ENCODE results near the gene LAMA4.
A peak's percentile ranks its signal among the peaks of the same experiment; 100 is the strongest.
"Not testable (repeated sequence)": the region's sequence is repeated elsewhere in the genome, so short reads cannot be mapped to it uniquely, and the experiment has no call there.

LAMA4 gene

DNA sequence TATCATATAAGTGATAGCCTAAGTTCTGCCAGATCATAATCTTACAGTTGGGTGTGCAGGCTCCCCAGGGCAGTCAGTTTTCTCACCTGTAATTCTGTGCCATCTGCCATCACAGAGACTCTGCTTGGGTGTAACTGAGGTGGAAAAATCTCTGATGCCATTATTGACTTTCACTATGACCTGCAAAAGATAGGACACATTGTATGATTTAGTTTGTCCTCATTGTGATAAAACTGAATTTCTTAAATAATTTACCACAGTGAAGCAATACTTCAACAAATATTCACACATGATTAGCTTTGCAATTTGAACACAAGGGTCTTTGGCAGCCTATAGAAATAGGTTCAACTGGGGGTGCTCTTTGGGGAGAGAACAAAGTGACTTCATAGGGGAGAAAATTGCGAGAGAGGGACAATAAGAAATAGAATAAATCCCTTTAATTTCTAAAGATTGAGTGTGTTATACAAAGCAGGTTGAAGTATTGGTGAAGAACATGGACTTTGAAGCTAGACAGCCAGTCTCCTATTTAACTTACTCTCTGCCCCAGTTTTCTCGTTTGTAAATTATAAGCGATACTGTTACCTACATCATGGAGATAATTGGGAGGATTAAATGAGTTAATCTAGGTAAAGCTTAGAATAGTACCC, 139.7 kb downstream of the LAMA4 start:
- H3K27me3 ChIP-seq (ENCODE audit: control insufficient read depth, insufficient read depth, low read length) = no peaks in the 10 kb centered on the region
- H3K9me3 ChIP-seq (ENCODE audit: control insufficient read depth, insufficient read depth, low read length) = no peaks in the 10 kb centered on the region
- no peak overlapping the region for H3K9ac ChIP-seq (ENCODE audit: low read depth, low read length)
- no peak overlapping the region for H3K4me3 ChIP-seq (ENCODE audit: low read depth, low read length)
- H3K4me1 ChIP-seq (ENCODE audit: control insufficient read depth, insufficient read depth, low read length) = no peaks in the 10 kb centered on the region
- H3K27ac ChIP-seq (ENCODE audit: low read depth, low read length) = no peak overlapping the region
- no peaks in the 10 kb centered on the region for H3K36me3 ChIP-seq (ENCODE audit: control insufficient read depth, insufficient read depth, low read length)

DNA sequence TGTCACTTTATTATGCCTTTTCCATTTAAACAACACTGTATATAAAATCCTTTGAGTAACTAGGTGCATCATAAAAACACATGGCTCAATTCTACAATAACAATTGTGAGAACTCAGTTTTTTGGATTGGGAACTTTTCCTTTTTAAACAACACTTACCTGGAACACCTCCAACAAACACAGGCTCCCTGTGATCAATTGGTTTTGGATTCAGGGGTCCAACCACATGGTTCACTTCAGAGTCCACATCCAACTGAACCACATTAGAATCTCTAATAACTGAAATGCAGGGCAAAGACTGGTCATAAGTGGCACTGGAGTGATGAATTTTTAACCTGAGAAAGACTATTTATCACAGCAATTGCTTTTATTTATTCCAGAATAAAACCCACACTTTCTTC, 140.4 kb downstream of the LAMA4 start:
- H3K27ac ChIP-seq (ENCODE audit: low read depth, low read length) = no peak overlapping the region
- no peaks in the 10 kb centered on the region for H3K9me3 ChIP-seq (ENCODE audit: control insufficient read depth, insufficient read depth, low read length)
- no peak overlapping the region for H3K4me3 ChIP-seq (ENCODE audit: low read depth, low read length)
- H3K36me3 ChIP-seq (ENCODE audit: control insufficient read depth, insufficient read depth, low read length) = no peaks in the 10 kb centered on the region
- H3K9ac ChIP-seq (ENCODE audit: low read depth, low read length) = no peak overlapping the region
- no peaks in the 10 kb centered on the region for H3K4me1 ChIP-seq (ENCODE audit: control insufficient read depth, insufficient read depth, low read length)
- no peaks in the 10 kb centered on the region for H3K27me3 ChIP-seq (ENCODE audit: control insufficient read depth, insufficient read depth, low read length)

DNA sequence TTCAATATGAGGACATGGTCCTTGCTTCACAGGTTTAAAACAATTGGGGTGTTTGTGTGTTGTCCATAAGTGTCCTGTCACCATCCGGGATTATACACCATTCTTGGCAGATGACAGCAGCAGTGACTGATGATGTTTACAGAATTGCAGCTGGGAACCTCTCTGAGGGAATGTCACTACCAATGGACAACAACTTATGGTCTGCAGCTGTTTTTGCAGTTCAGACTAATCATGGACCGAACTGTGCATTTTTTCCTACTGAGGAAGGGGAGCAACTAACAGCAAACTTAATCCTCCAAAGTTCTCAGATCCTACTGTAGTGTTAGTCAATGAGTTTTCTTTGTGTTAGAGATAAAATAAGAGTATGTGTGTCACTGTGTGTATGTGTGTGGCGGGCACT, 140.9 kb downstream of the LAMA4 start:
- no peak overlapping the region for H3K27ac ChIP-seq (ENCODE audit: low read depth, low read length)
- H3K4me1 ChIP-seq (ENCODE audit: control insufficient read depth, insufficient read depth, low read length) = no peaks in the 10 kb centered on the region
- no peaks in the 10 kb centered on the region for H3K36me3 ChIP-seq (ENCODE audit: control insufficient read depth, insufficient read depth, low read length)
- no peaks in the 10 kb centered on the region for H3K27me3 ChIP-seq (ENCODE audit: control insufficient read depth, insufficient read depth, low read length)
- no peak overlapping the region for H3K4me3 ChIP-seq (ENCODE audit: low read depth, low read length)
- H3K9ac ChIP-seq (ENCODE audit: low read depth, low read length) = no peak overlapping the region
- no peaks in the 10 kb centered on the region for H3K9me3 ChIP-seq (ENCODE audit: control insufficient read depth, insufficient read depth, low read length)

DNA sequence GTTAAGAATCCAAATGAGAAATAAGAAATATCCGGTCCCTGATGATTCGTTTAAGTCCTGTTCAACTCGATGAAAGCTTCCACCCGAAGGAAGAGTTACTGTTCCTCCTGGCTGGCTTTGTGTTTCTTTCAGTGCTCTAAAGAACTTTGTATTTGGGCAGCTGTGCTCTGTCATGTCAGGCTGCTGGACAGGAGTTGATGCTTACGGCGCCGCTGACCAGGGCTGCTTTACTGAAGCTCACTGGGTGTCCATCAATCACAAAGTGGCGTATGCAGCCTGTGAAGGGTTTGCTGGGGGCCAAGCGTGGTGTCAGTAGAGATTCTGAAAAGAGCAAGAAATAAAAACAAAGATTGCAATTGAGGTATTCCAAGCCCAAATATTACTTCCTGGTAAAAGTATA, 145.1 kb downstream of the LAMA4 start:
- Histone ChIP-seq H3K9me3 (ENCODE audit: control insufficient read depth, insufficient read depth, low read length) (no peaks in the 10 kb centered on the region), H3K27me3 (ENCODE audit: control insufficient read depth, insufficient read depth, low read length) (no peaks in the 10 kb centered on the region), H3K4me1 (ENCODE audit: control insufficient read depth, insufficient read depth, low read length) (no peaks in the 10 kb centered on the region), H3K36me3 (ENCODE audit: control insufficient read depth, insufficient read depth, low read length) (no peaks in the 10 kb centered on the region), H3K4me3 (ENCODE audit: low read depth, low read length) (no peak overlapping the region), H3K9ac (ENCODE audit: low read depth, low read length) (no peak overlapping the region), H3K27ac (ENCODE audit: low read depth, low read length) (no peak overlapping the region)

DNA sequence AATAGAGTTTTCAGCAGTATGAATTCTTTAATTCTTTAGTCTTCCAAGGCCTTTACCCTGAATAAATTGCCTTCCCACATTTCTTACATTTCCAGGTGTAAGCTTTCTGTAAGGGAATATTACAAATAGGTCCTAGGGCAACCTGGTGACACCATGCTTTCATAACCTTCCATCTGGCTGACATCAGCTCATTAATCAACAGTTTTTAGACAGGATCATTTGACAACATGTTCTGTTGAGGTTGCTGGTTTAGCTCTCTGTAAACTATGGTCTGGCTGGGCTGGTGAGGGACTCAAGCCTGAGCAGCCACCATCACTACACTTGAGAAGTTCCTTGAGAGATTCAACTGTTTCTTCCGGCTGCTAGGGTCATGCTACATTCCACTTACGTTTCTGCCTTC, 147.8 kb downstream of the LAMA4 start:
- H3K27me3 ChIP-seq (ENCODE audit: control insufficient read depth, insufficient read depth, low read length) = no peaks in the 10 kb centered on the region
- H3K9ac ChIP-seq (ENCODE audit: low read depth, low read length) = no peak overlapping the region
- H3K9me3 ChIP-seq (ENCODE audit: control insufficient read depth, insufficient read depth, low read length) = no peaks in the 10 kb centered on the region
- no peak overlapping the region for H3K4me3 ChIP-seq (ENCODE audit: low read depth, low read length)
- H3K4me1 ChIP-seq (ENCODE audit: control insufficient read depth, insufficient read depth, low read length) = no peaks in the 10 kb centered on the region
- no peaks in the 10 kb centered on the region for H3K36me3 ChIP-seq (ENCODE audit: control insufficient read depth, insufficient read depth, low read length)
- H3K27ac ChIP-seq (ENCODE audit: low read depth, low read length) = no peak overlapping the region

DNA sequence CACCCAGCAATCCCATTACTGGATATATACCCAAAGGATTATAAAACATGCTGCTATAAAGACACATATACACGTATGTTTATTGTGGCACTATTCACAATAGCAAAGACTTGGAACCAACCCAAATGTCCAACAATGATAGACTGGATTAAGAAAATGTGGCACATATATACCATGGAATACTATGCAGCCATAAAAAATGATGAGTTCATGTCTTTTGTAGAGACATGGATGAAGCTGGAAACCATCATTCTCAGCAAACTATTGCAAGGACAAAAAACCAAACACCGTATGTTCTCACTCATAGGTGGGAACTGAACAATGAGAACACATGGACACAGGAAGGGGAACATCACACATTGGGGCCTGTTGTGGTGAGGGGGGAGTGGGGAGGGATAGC, 148.3 kb downstream of the LAMA4 start:
- not testable (repeated sequence) for H3K4me1 ChIP-seq (ENCODE audit: control insufficient read depth, insufficient read depth, low read length); H3K4me3 ChIP-seq (ENCODE audit: low read depth, low read length); H3K36me3 ChIP-seq (ENCODE audit: control insufficient read depth, insufficient read depth, low read length); H3K9ac ChIP-seq (ENCODE audit: low read depth, low read length); H3K9me3 ChIP-seq (ENCODE audit: control insufficient read depth, insufficient read depth, low read length); H3K27ac ChIP-seq (ENCODE audit: low read depth, low read length); H3K27me3 ChIP-seq (ENCODE audit: control insufficient read depth, insufficient read depth, low read length)

DNA sequence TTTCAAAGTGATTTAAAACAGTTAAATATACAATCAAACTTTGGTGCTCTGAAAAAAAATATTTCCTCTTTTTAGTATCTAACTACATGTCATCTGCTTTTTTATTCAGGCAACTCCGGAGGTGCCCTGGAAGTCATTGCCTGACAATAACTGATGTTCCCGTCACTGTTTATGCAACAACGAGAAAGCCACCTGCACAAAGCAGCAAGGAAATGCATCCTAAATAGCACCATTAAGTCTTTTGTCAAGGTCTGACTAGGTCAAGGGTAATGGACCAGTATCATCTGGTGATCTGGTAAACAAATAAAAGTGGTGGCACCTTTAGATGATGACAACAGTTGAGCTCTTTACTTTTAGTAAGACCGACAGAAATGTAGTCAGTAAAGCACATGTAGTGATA, 153.8 kb downstream of the LAMA4 start:
- Histone ChIP-seq H3K27me3 (ENCODE audit: control insufficient read depth, insufficient read depth, low read length) (no peaks in the 10 kb centered on the region), H3K4me3 (ENCODE audit: low read depth, low read length) (peak overlapping the region; percentile 9; the same call in 1 of the 2 replicates), H3K9ac (ENCODE audit: low read depth, low read length) (no peak overlapping the region), H3K36me3 (ENCODE audit: control insufficient read depth, insufficient read depth, low read length) (no peaks in the 10 kb centered on the region), H3K9me3 (ENCODE audit: control insufficient read depth, insufficient read depth, low read length) (no peaks in the 10 kb centered on the region), H3K4me1 (ENCODE audit: control insufficient read depth, insufficient read depth, low read length) (peaks cover 20% of the 10 kb centered on the region), H3K27ac (ENCODE audit: low read depth, low read length) (peak overlapping the region; percentile 1)

DNA sequence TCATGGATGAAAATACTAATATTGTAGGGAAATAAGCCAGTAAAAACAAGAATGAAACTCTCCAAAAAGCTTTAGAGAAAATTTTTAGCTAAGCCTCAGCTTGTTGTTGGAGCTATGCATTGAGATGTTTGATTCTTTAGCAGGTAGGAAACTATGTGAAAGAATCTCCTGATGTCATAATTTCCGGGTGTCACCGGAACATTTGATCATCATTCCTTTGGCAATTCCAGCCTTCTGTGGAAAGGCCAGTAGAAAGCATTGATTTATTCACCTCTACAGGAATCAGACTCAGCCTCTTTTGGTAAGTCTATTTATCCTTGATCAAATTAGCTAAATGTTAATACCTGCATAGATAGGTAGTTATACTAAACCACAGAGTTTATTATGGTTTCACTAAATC, 157.5 kb downstream of the LAMA4 start:
- H3K9ac ChIP-seq (ENCODE audit: low read depth, low read length) = no peak overlapping the region
- H3K27ac ChIP-seq (ENCODE audit: low read depth, low read length) = no peak overlapping the region
- H3K27me3 ChIP-seq (ENCODE audit: control insufficient read depth, insufficient read depth, low read length) = no peaks in the 10 kb centered on the region
- peaks cover 20% of the 10 kb centered on the region for H3K4me1 ChIP-seq (ENCODE audit: control insufficient read depth, insufficient read depth, low read length)
- H3K9me3 ChIP-seq (ENCODE audit: control insufficient read depth, insufficient read depth, low read length) = no peaks in the 10 kb centered on the region
- H3K4me3 ChIP-seq (ENCODE audit: low read depth, low read length) = no peak overlapping the region
- H3K36me3 ChIP-seq (ENCODE audit: control insufficient read depth, insufficient read depth, low read length) = no peaks in the 10 kb centered on the region

DNA sequence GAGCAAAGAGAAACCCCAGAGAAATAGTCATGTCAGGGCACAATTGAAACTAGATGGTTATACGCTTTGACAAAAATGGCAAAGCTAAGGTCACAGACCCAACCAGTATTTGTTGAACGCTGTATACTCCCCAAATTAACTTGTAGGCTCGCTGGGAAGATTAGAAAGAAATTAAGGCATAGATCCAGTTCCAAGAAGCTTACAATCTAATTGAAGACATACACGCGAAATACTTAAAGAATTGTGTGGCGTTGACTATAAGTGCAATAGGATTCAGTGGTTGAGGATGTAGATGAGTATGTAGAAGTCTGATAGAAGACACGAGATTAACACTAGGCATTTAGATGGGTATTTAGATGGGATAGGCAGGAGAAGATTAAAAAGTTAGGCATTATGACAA, 166.5 kb downstream of the LAMA4 start:
- H3K27me3 ChIP-seq (ENCODE audit: control insufficient read depth, insufficient read depth, low read length) = no peaks in the 10 kb centered on the region
- H3K9me3 ChIP-seq (ENCODE audit: control insufficient read depth, insufficient read depth, low read length) = no peaks in the 10 kb centered on the region
- H3K27ac ChIP-seq (ENCODE audit: low read depth, low read length) = no peak overlapping the region
- peaks cover 9% of the 10 kb centered on the region; the same call in 1 of the 2 replicates for H3K4me1 ChIP-seq (ENCODE audit: control insufficient read depth, insufficient read depth, low read length)
- H3K9ac ChIP-seq (ENCODE audit: low read depth, low read length) = peak overlapping the region; percentile 57
- H3K4me3 ChIP-seq (ENCODE audit: low read depth, low read length) = peak overlapping the region; percentile 89
- H3K36me3 ChIP-seq (ENCODE audit: control insufficient read depth, insufficient read depth, low read length) = peaks cover 20% of the 10 kb centered on the region

DNA sequence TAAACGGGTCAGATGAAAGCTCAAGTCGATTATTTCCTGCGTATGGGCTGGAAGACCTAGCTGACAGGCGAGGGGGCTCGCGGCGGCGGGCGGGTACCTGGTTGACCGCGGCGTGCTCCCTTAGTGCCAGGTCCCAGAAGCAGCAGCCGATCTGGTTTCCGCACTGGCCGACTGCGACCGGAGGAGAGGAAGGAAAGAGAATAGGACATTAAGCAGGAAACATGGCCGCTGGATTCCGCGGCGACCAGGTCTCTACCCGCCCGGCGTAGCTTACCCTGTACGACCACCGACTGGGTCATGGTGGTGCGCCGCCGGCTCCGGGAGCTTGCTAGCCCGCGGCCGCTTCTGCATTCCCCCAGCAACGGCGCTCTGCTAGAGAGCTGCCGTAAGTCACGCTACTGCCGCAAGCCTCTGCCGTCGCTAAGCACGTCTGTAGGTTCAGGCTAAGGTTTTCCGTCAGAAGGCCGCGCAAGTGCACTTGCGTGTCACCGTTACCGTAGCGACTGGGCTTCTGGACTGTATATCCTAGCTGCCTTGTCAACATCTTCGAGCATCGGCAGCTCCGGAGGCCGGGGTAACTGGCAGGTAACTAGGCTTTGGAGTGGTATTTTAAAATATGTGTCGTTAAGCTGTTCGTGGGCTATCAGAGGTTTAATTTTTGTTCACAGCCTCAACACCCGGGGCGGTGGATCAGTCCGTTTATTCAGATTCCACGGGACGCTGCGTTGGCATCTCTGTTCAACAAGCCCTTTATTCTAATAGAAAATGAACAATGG, 167.0 kb downstream of the LAMA4 start, which contains the start of the genes FAM229B and TUBE1:
Gene FAM229B, plus strand, starts transcription at position 456 of the 776 bp plus-strand sequence. CDS start 11,693 bp downstream, outside the sequence.
Gene TUBE1, minus strand, starts transcription at position 347 of the 776 bp plus-strand sequence. Its CDS starts 48 bp downstream, at position 299.
- H3K27ac ChIP-seq (ENCODE audit: low read depth, low read length) = peak within 1 kb of the TSS; percentile 82

DNA sequence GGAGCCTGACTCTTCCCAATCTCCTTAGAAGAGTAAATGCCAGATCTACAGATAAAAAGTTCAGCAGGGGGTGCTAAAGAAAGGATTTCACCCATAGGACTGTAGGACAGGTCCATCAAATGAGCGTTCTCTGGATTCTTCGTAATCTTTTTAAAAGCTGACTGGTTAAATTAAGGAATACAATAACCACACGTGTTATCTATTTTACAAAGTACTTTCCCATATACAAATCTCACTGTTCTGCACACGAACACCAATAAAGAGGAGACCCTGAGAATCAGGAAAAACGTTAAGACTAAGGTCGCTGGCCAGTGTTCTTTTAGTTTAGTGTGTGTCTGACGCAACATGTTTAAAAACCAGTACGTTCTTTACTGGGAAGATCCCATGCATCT, 167.6 kb downstream of the LAMA4 start:
- Histone ChIP-seq H3K27me3 (ENCODE audit: control insufficient read depth, insufficient read depth, low read length) (no peaks in the 10 kb centered on the region), H3K27ac (ENCODE audit: low read depth, low read length) (peak overlapping the region; percentile 82), H3K36me3 (ENCODE audit: control insufficient read depth, insufficient read depth, low read length) (peaks cover 20% of the 10 kb centered on the region), H3K9ac (ENCODE audit: low read depth, low read length) (peak overlapping the region; percentile 79), H3K9me3 (ENCODE audit: control insufficient read depth, insufficient read depth, low read length) (no peaks in the 10 kb centered on the region), H3K4me3 (ENCODE audit: low read depth, low read length) (peak overlapping the region; percentile 89), H3K4me1 (ENCODE audit: control insufficient read depth, insufficient read depth, low read length) (peaks cover 9% of the 10 kb centered on the region; the same call in 1 of the 2 replicates)

More for the DNA sequence above, 167.0 kb downstream of the LAMA4 start, which contains the start of the genes FAM229B and TUBE1:
- Histone ChIP-seq H3K9ac (ENCODE audit: low read depth, low read length) (peak within 1 kb of the TSS; percentile 79), H3K4me3 (ENCODE audit: low read depth, low read length) (peak within 1 kb of the TSS; percentile 89), H3K4me1 (ENCODE audit: control insufficient read depth, insufficient read depth, low read length) (peaks cover 9% of the 10 kb centered on the region; the same call in 1 of the 2 replicates), H3K27me3 (ENCODE audit: control insufficient read depth, insufficient read depth, low read length) (no peaks in the 10 kb centered on the region), H3K9me3 (ENCODE audit: control insufficient read depth, insufficient read depth, low read length) (no peaks in the 10 kb centered on the region), H3K36me3 (ENCODE audit: control insufficient read depth, insufficient read depth, low read length) (peaks cover 20% of the 10 kb centered on the region)

Data from HUES48 (cell line).